ENCODE data around the gene JHY.

- TF ChIP-seq, protein P1, sequence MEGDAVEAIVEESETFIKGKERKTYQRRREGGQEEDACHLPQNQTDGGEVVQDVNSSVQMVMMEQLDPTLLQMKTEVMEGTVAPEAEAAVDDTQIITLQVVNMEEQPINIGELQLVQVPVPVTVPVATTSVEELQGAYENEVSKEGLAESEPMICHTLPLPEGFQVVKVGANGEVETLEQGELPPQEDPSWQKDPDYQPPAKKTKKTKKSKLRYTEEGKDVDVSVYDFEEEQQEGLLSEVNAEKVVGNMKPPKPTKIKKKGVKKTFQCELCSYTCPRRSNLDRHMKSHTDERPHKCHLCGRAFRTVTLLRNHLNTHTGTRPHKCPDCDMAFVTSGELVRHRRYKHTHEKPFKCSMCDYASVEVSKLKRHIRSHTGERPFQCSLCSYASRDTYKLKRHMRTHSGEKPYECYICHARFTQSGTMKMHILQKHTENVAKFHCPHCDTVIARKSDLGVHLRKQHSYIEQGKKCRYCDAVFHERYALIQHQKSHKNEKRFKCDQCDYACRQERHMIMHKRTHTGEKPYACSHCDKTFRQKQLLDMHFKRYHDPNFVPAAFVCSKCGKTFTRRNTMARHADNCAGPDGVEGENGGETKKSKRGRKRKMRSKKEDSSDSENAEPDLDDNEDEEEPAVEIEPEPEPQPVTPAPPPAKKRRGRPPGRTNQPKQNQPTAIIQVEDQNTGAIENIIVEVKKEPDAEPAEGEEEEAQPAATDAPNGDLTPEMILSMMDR (IDR thresholded peaks at IDR 0.05), result no peak
- TF ChIP-seq EZH2 (IDR thresholded peaks at IDR 0.05; ENCODE audit: borderline replicate concordance, insufficient read depth, low read depth, low read length, poor library complexity, severe bottlenecking), result no peak
Observed at GRCh38 chr11:122882857-122883645, 492 bp downstream of the JHY start.

Measured in B cell (primary cell).